Transverse colon (tissue), 4 donors: ENCODE measurements around the gene VWA3B. TPM values are rescaled to one million over a fixed set of nuclear protein-coding genes. Genes with fewer than 3 reads are reported as not detected.

ENCODE experiments used
- DNase-seq: peaks from one replicate; pipeline ENCODE4 v3.0.0-alpha.2; 2019
- H3K27ac ChIP-seq, 4 donors: fragments of 200-600 bp; sonication (generic); 2 replicates each; pipeline ENCODE4 v1.5.1; 2016 to 2018; ENCODE audit warnings: inconsistent platforms in 4 of 4
- H3K27me3 ChIP-seq: fragments of 200-600 bp; sonication (generic); 2 replicates; pipeline ENCODE4 v1.5.1; 2017; ENCODE audit warnings: inconsistent platforms
- H3K36me3 ChIP-seq, 4 donors: fragments of 200-600 bp; sonication (generic); 2 replicates each; pipeline ENCODE4 v1.5.1; 2017 to 2019; ENCODE audit warnings: inconsistent platforms in 4 of 4
- H3K4me1 ChIP-seq, 4 donors: fragments of 200-600 bp; sonication (generic); 2 replicates each; pipeline ENCODE4 v1.5.1; 2017 to 2020; ENCODE audit warnings: inconsistent platforms in 4 of 4
- H3K4me3 ChIP-seq, 4 donors: fragments of 200-600 bp; sonication (generic); 1 replicate in 1 of 4; 2 replicates in 3 of 4; pipeline versions ENCODE4 v1.5.1 to v1.6.1; 2017 to 2019; ENCODE audit warnings: inconsistent platforms in 4 of 4
- H3K9me3 ChIP-seq, 2 donors: fragments of 200-600 bp; sonication (generic); 2 replicates each; pipeline ENCODE4 v1.5.1; 2017 to 2019; ENCODE audit warnings: inconsistent platforms in 2 of 2
- CTCF ChIP-seq, 5 experiments: fragments of 200-600 bp in 3 of 5; fragments of 450-650 bp in 2 of 5; sonication (generic) in 3 of 5; IDR thresholded peaks; 1 replicate in 2 of 5; 2 replicates in 3 of 5; pipeline ENCODE4 v1.5.1; 2016 to 2017; ENCODE audit warnings: antibody characterized with exemption in 5 of 5, inconsistent platforms in 3 of 5, mild to moderate bottlenecking in 2 of 5, moderate library complexity in 1 of 5
- EP300 ChIP-seq: sonication (generic); formaldehyde crosslinking; IDR thresholded peaks from one replicate; pipeline ENCODE4 v1.6.1; 2017; ENCODE audit warnings: antibody characterized with exemption, low read depth
- POLR2A ChIP-seq: fragments of 450-650 bp; IDR thresholded peaks from one replicate; pipeline ENCODE4 v1.6.1; 2016; ENCODE audit warnings: antibody characterized with exemption, mild to moderate bottlenecking, moderate library complexity
- POLR2AphosphoS5 ChIP-seq, 3 donors: sonication (generic); formaldehyde crosslinking; IDR thresholded peaks; one replicate each; pipeline ENCODE4 v1.6.1; 2016; ENCODE audit warnings: antibody characterized with exemption in 3 of 3
- WGBS, 2 donors: methylation state at CpG; one replicate each; pipeline ENCODE4 v1.1.5; 2018; ENCODE audit warnings: low coverage in 1 of 2; 5-methylcytosine and 5-hydroxymethylcytosine counted together
- in situ Hi-C, 4 donors: fragments of 200-750 bp; cut with MboI; loops; one replicate each; pipeline versions ENCODE4 v1.15.0 to v1.15.1; 2017; ENCODE audit warnings: low sequenced_read_pairs in 3 of 4, low pct_ligation_motif_present in 1 of 4, low pct_unique_long_range_greater_than_20kb in 1 of 4
- intact Hi-C: fragments of 100-400 bp; cut with DNase I; formaldehyde crosslinking; loops from one replicate; pipeline ENCODE4 v1.15.1; 2023; ENCODE audit warnings: low total_unique reads
- total RNA-seq, 4 donors: library from RNA; depleted of rRNA; stranded (reverse); fragments of >200 nt; gene quantifications; one replicate each; pipeline ENCODE4 v1.1.0, GENCODE V29; 2016

Gene VWA3B
- total RNA-seq, 4 donors from 2014 or later, result 0.41 to 0.48 TPM; not detected in 2

DNA sequence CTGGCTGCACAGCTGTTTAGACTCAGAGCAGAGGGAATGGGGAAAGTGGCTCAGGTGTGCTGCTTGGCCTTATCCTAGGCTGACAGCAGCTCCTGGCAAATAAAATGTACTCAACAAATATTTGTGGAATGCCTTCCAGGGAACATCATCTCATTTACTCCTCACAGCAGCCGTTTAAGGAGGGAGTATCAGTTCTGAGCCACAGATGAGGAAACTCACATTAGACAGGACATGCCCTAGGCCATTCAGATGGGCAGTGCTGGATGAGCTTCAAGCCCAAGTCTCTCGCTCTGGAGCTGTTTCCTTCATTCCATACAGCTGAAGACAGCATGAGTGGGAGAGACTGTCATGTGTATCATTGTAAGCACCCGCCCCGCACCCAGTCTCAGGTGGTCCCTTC lies 129.6 kb downstream of the VWA3B start:
- Histone ChIP-seq H3K27ac (no peak overlapping the region), H3K4me3 (no peak overlapping the region), H3K9me3 (peaks cover 5 to 11% of the 10 kb centered on the region in 2 donors), H3K36me3 (no peaks in the 10 kb centered on the region), H3K4me1 (peaks cover 0 to 10% (median 4%) of the 10 kb centered on the region in 4 donors), H3K27me3 (no peaks in the 10 kb centered on the region)
- no peak for DNase-seq
- in situ Hi-C loops (no loop called here), intact Hi-C loops (no loop called here)
- TF ChIP-seq EP300 (no peak), POLR2A (no peak), POLR2AphosphoS5 (IDR thresholded peaks at IDR 0.05) (no peak), CTCF (IDR thresholded peaks at IDR 0.05) (no peak)
- 73% methylated on average over 3 of the region's 4 CpGs; no CpG with 5 or more reads in 1 of the 2 donors for WGBS, 2 donors

- H3K4me3 ChIP-seq, result no peak overlapping the region
- peaks cover 5 to 11% of the 10 kb centered on the region in 2 donors for H3K9me3 ChIP-seq
- no peaks in the 10 kb centered on the region for H3K4me1 ChIP-seq
- no peak overlapping the region for H3K27ac ChIP-seq
- in situ Hi-C loops, result no loop called here
- no peaks in the 10 kb centered on the region for H3K27me3 ChIP-seq
- no peak for TF ChIP-seq EP300
- intact Hi-C loops, result no loop called here
- DNase-seq, result no peak
- WGBS, 2 donors, result 89 to 100% methylated on average over 1 to 3 of the region's 3 CpGs
- H3K36me3 ChIP-seq, result no peaks in the 10 kb centered on the region
Measured at GRCh38 chr2:98219152-98219551, 132.2 kb downstream of the VWA3B start.

GRCh38 chr2:98233941-98234340 lies 147.0 kb downstream of the VWA3B start:
- no peak overlapping the region for H3K4me3 ChIP-seq
- intact Hi-C loops, result no loop called here
- no peaks in the 10 kb centered on the region for H3K4me1 ChIP-seq
- no peak for DNase-seq
- no peak overlapping the region for H3K27ac ChIP-seq
- no peaks in the 10 kb centered on the region for H3K36me3 ChIP-seq
- H3K9me3 ChIP-seq, result no peaks in the 10 kb centered on the region
- in situ Hi-C loops, result no loop called here
- TF ChIP-seq POLR2A, result no peak
- TF ChIP-seq EP300, result no peak
- TF ChIP-seq POLR2AphosphoS5 (IDR thresholded peaks at IDR 0.05), result no peak
- TF ChIP-seq CTCF (IDR thresholded peaks at IDR 0.05), result no peak
- no peaks in the 10 kb centered on the region for H3K27me3 ChIP-seq
- 73% methylated on average over 2 of the region's 2 CpGs; no CpG with 5 or more reads in 1 of the 2 donors for WGBS, 2 donors

DNA sequence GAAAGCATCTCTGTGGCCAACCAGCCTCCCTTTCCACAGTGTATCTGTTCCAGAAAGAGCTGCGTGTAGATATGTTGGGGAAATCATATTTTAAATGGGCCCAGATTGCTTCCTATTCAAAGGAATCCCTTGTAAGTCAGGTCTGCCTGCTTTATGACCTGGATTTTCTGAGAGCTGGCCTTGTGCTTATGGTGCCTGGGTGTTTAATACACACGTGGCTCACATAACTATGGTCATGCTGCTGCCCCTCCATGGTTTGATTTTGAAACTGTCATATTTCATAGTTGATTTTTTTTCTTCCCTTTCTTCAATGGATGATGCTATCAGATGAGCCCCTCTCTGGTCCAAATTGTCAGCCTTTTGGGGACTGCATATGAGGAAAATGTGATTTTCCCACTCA lies 147.8 kb downstream of the VWA3B start:
- TF ChIP-seq POLR2A, result no peak
- TF ChIP-seq CTCF (IDR thresholded peaks at IDR 0.05), result no peak
- TF ChIP-seq POLR2AphosphoS5 (IDR thresholded peaks at IDR 0.05), result no peak
- no peak for TF ChIP-seq EP300
- no peaks in the 10 kb centered on the region for H3K4me1 ChIP-seq
- in situ Hi-C loops, result no loop called here
- no peaks in the 10 kb centered on the region for H3K36me3 ChIP-seq
- no peak for DNase-seq
- H3K4me3 ChIP-seq, result no peak overlapping the region
- 17 to 49% methylated on average over 1 to 2 of the region's 2 CpGs for WGBS, 2 donors
- no peaks in the 10 kb centered on the region for H3K27me3 ChIP-seq
- no peak overlapping the region for H3K27ac ChIP-seq
- intact Hi-C loops, result no loop called here
- no peaks in the 10 kb centered on the region for H3K9me3 ChIP-seq

- intact Hi-C loops (no loop called here), in situ Hi-C loops (no loop called here)
- WGBS, 2 donors, result 93 to 99% methylated on average over 9 to 11 of the region's 11 CpGs
Measured at GRCh38 chr2:98236935-98237334, 150.0 kb downstream of the VWA3B start.

More at GRCh38 chr2:98236935-98237334, 150.0 kb downstream of the VWA3B start:
- Histone ChIP-seq H3K9me3 (no peaks in the 10 kb centered on the region), H3K27ac (no peak overlapping the region), H3K36me3 (no peaks in the 10 kb centered on the region), H3K27me3 (no peaks in the 10 kb centered on the region), H3K4me3 (no peak overlapping the region), H3K4me1 (no peaks in the 10 kb centered on the region)
- TF ChIP-seq POLR2AphosphoS5 (IDR thresholded peaks at IDR 0.05) (no peak), POLR2A (no peak), EP300 (no peak), CTCF (IDR thresholded peaks at IDR 0.05) (no peak)
- no peak for DNase-seq
